H1 (cell line): ENCODE measurements around the gene C19orf53. TPM values are rescaled to one million over a fixed set of nuclear protein-coding genes. Genes with fewer than 3 reads are reported as not detected.

Experiments
- CTCF ChIA-PET: fragments of 300-600 bp; sonication (Branson Sonifier 250); formaldehyde crosslinking; loops from one replicate; lab custom pipeline; 2021; ENCODE audit not compliant: partially characterized antibody; lab: Charles Lee
- POLR2A ChIA-PET: fragments of 300-600 bp; sonication (Branson Sonifier 250); formaldehyde crosslinking; loops from one replicate; lab custom pipeline; 2021; ENCODE audit warnings: inconsistent platforms; ENCODE audit not compliant: partially characterized antibody; lab: Charles Lee
- DNase-seq, 2 experiments: peaks; one replicate each; pipeline versions ENCODE4 v3.0.0 to v3.0.0-alpha.2; 2010 to 2022; ENCODE audit warnings: low spot score in 2 of 2, low read depth in 1 of 2, mixed read lengths in 1 of 2
- FAIRE-seq: peaks from 2 replicates; lab custom pipeline; 2011; peaks lifted over from hg19 to GRCh38; lab: Jason Lieb, UNC
- H2AFZ ChIP-seq: 2 replicates; pipeline ENCODE4 v1.8.1; 2012; ENCODE audit warnings: low read length, inconsistent platforms
- H2AK5ac ChIP-seq: 2 replicates; pipeline ENCODE4 v1.6.1; 2013; ENCODE audit warnings: low read depth, low read length
- H2BK120ac ChIP-seq: replicated peaks from 2 replicates; pipeline ENCODE3; 2013; ENCODE audit warnings: low read depth, low read length, inconsistent platforms
- H2BK12ac ChIP-seq: 2 replicates; pipeline ENCODE4 v1.6.1; 2013; ENCODE audit warnings: low read depth, low read length
- H2BK15ac ChIP-seq: 2 replicates; pipeline ENCODE4 v1.6.1; 2013; ENCODE audit warnings: low read length
- H2BK20ac ChIP-seq: 2 replicates; pipeline ENCODE4 v1.6.1; 2013; ENCODE audit warnings: low read length
- H2BK5ac ChIP-seq: 2 replicates; pipeline ENCODE4 v1.6.1; 2013; ENCODE audit warnings: low read depth, low read length
- H3K14ac ChIP-seq: 2 replicates; pipeline ENCODE4 v1.6.1; 2013; ENCODE audit warnings: inconsistent platforms; ENCODE audit not compliant: insufficient read length
- H3K18ac ChIP-seq: 2 replicates; pipeline ENCODE4 v1.6.1; 2013; ENCODE audit warnings: low read length; ENCODE audit errors: extremely low read depth
- H3K23ac ChIP-seq: 2 replicates; pipeline ENCODE4 v1.6.1; 2013; ENCODE audit warnings: inconsistent platforms; ENCODE audit not compliant: insufficient read length
- H3K23me2 ChIP-seq: 2 replicates; pipeline ENCODE4 v1.6.1; 2013; ENCODE audit warnings: low read depth, low read length
- H3K27ac ChIP-seq: 2 replicates; pipeline ENCODE4 v1.6.1; 2011; ENCODE audit warnings: low read depth, low read length, inconsistent platforms
- H3K27me3 ChIP-seq, 4 experiments: replicated peaks in 1 of 4; 1 replicate in 1 of 4; 2 replicates in 3 of 4; pipeline versions ENCODE4 v1.6.1 to v1.8.1; 2011 to 2013; ENCODE audit warnings: low read length in 3 of 4, mild to moderate bottlenecking in 3 of 4, inconsistent platforms in 2 of 4, mixed read lengths in 2 of 4, moderate library complexity in 1 of 4; ENCODE audit not compliant: control insufficient read depth in 3 of 4, insufficient read depth in 3 of 4; ENCODE audit errors: extremely low read depth in 1 of 4
- H3K36me3 ChIP-seq, 4 experiments: 2 replicates each; pipeline versions ENCODE4 v1.6.1 to v1.8.1; 2011 to 2013; ENCODE audit warnings: mild to moderate bottlenecking in 4 of 4, low read length in 3 of 4, moderate library complexity in 2 of 4, control low read depth in 1 of 4, inconsistent platforms in 1 of 4; ENCODE audit not compliant: insufficient read depth in 4 of 4, control insufficient read depth in 2 of 4
- H3K4ac ChIP-seq: replicated peaks from 2 replicates; pipeline ENCODE3; 2013; ENCODE audit warnings: low read length, low read depth, mixed read lengths, inconsistent platforms; ENCODE audit not compliant: insufficient read length
- H3K4me1 ChIP-seq, 4 experiments: replicated peaks in 1 of 4; 1 replicate in 1 of 4; 2 replicates in 3 of 4; pipeline versions ENCODE4 v1.6.1 to v1.8.1; 2011 to 2013; ENCODE audit warnings: low read length in 3 of 4, inconsistent platforms in 2 of 4, mixed read lengths in 1 of 4; ENCODE audit not compliant: insufficient read depth in 4 of 4, control insufficient read depth in 3 of 4
- H3K4me2 ChIP-seq, 2 experiments: 2 replicates each; pipeline versions ENCODE4 v1.6.1 to v1.8.1; 2011 to 2013; ENCODE audit warnings: low read depth in 2 of 2, low read length in 2 of 2, control low read depth in 1 of 2, inconsistent platforms in 1 of 2, mild to moderate bottlenecking in 1 of 2; ENCODE audit not compliant: insufficient read depth in 1 of 2
- H3K4me3 ChIP-seq, 4 experiments: fragments of 200-600, 300-600 bp in 1 of 4; sonication (generic), shearing (Covaris generic), sonication (Bioruptor Twin) in 1 of 4; 2 replicates each; pipeline versions ENCODE4 v1.5.1 to v1.8.1; 2011 to 2016; ENCODE audit warnings: low read length in 4 of 4, low read depth in 3 of 4, control low read depth in 2 of 4, inconsistent platforms in 2 of 4, mild to moderate bottlenecking in 2 of 4, mixed read lengths in 1 of 4, moderate library complexity in 1 of 4; ENCODE audit not compliant: insufficient read depth in 2 of 4; ENCODE audit errors: extremely low read depth in 1 of 4
- H3K56ac ChIP-seq: replicated peaks from 2 replicates; pipeline ENCODE3; 2013; ENCODE audit warnings: low read depth, mild to moderate bottlenecking, mixed read lengths, low read length, inconsistent platforms; ENCODE audit not compliant: insufficient read length
- H3K79me1 ChIP-seq: 2 replicates; pipeline ENCODE4 v1.6.1; 2013; ENCODE audit warnings: low read depth, low read length, control low read depth
- H3K79me2 ChIP-seq, 2 experiments: 2 replicates each; pipeline versions ENCODE4 v1.6.1 to v1.8.1; 2012 to 2013; ENCODE audit warnings: low read length in 2 of 2, mild to moderate bottlenecking in 2 of 2, inconsistent platforms in 1 of 2; ENCODE audit not compliant: insufficient read depth in 2 of 2, control insufficient read depth in 1 of 2
- H3K9ac ChIP-seq, 4 experiments: replicated peaks in 1 of 4; 1 replicate in 1 of 4; 2 replicates in 3 of 4; pipeline versions ENCODE4 v1.6.1 to v1.8.1; 2011 to 2013; ENCODE audit warnings: low read depth in 3 of 4, low read length in 3 of 4, control low read depth in 2 of 4, mild to moderate bottlenecking in 2 of 4, moderate library complexity in 2 of 4, inconsistent platforms in 1 of 4; ENCODE audit errors: extremely low read depth in 1 of 4
- H3K9me3 ChIP-seq, 2 experiments: 2 replicates each; pipeline versions ENCODE4 v1.6.1 to v1.8.1; 2012 to 2013; ENCODE audit warnings: mild to moderate bottlenecking in 2 of 2, moderate library complexity in 2 of 2, control low read depth in 1 of 2, inconsistent platforms in 1 of 2, low read depth in 1 of 2, low read length in 1 of 2, mixed read lengths in 1 of 2; ENCODE audit not compliant: insufficient read depth in 2 of 2
- H4K20me1 ChIP-seq, 2 experiments: replicated peaks in 1 of 2; 2 replicates each; pipeline versions ENCODE3 to v1.8.1; 2011 to 2013; ENCODE audit warnings: inconsistent platforms in 2 of 2, low read length in 2 of 2, mild to moderate bottlenecking in 1 of 2; ENCODE audit not compliant: insufficient read depth in 2 of 2, control insufficient read depth in 1 of 2
- H4K5ac ChIP-seq: 2 replicates; pipeline ENCODE4 v1.6.1; 2013; ENCODE audit warnings: low read length, low read depth, mixed read lengths, inconsistent platforms; ENCODE audit not compliant: insufficient read length
- H4K8ac ChIP-seq: 2 replicates; pipeline ENCODE4 v1.8.0; 2013; ENCODE audit warnings: mild to moderate bottlenecking, moderate library complexity, low read length, inconsistent platforms; ENCODE audit not compliant: insufficient read depth; ENCODE audit errors: extremely low read depth
- H4K91ac ChIP-seq: replicated peaks from 2 replicates; pipeline ENCODE3; 2013; ENCODE audit warnings: low read length, mixed read lengths, inconsistent platforms; ENCODE audit not compliant: insufficient read length
- CTBP2 ChIP-seq: IDR thresholded peaks from 2 replicates; pipeline ENCODE4 v1.7.0; 2011; ENCODE audit warnings: borderline replicate concordance, mild to moderate bottlenecking, moderate library complexity, mixed read lengths, low read length; ENCODE audit not compliant: insufficient read depth, insufficient read length
- JUND ChIP-seq: IDR thresholded peaks from 2 replicates; pipeline ENCODE4 v1.6.1; 2011; ENCODE audit warnings: mild to moderate bottlenecking, improper control_type of control experiment, low read length
- SAP30 ChIP-seq: fragments of 300-600 bp; sonication (generic); IDR thresholded peaks from 2 replicates; pipeline ENCODE4 v1.7.1; 2012; ENCODE audit warnings: low read length, moderate library complexity, mild to moderate bottlenecking, inconsistent platforms; ENCODE audit not compliant: insufficient read depth, insufficient replicate concordance
- SIN3A ChIP-seq, 2 experiments: IDR thresholded peaks in 1 of 2; conservative IDR thresholded peaks in 1 of 2; 2 replicates each; pipeline ENCODE4 v1.6.1; 2011 to 2012; ENCODE audit warnings: low read length in 2 of 2, improper control_type of control experiment in 1 of 2, low read depth in 1 of 2, mild to moderate bottlenecking in 1 of 2
- SUZ12 ChIP-seq: fragments of 200-600 bp; sonication (generic); IDR thresholded peaks from 2 replicates; pipeline ENCODE4 v1.6.1; 2012; ENCODE audit warnings: mild to moderate bottlenecking, inconsistent platforms, low read length, moderate library complexity, mixed read lengths
- TBP ChIP-seq: IDR thresholded peaks from 2 replicates; pipeline ENCODE4 v1.6.1; 2011; ENCODE audit warnings: low read depth, low read length, improper control_type of control experiment
- WGBS, 2 experiments: shearing (Covaris generic) in 1 of 2; methylation state at CpG; one replicate each; pipeline versions ENCODE4 v1.1.6 to v1.1.7; 2013 to 2015; ENCODE audit warnings: low lambda C conversion rate in 2 of 2, mixed read lengths in 2 of 2, inconsistent platforms in 1 of 2, low coverage in 1 of 2, missing lambda C conversion rate in 1 of 2; ENCODE audit not compliant: insufficient replicate concordance in 2 of 2, insufficient coverage in 1 of 2, insufficient read length in 1 of 2; ENCODE audit errors: extremely low coverage in 1 of 2, missing lambda C conversion rate in 1 of 2; 5-methylcytosine and 5-hydroxymethylcytosine counted together
- polyA plus RNA-seq, 7 experiments: library from polyadenylated mRNA; depleted of rRNA in 3 of 7; stranded (reverse) in 5 of 7; unstranded in 2 of 7; fragments of >200 nt in 5 of 7; fragments of 200-250 nt in 2 of 7; gene quantifications; 1 replicate in 5 of 7; 2 replicates in 1 of 7; 4 replicates in 1 of 7; pipeline versions ENCODE4 v1.2.1 to v1.2.3, GENCODE V29; 2011 to 2013; ENCODE audit warnings: missing spikeins in 2 of 7, mixed read lengths in 2 of 7
- total RNA-seq: library from RNA; stranded (reverse); fragmentation: NEBNext Ultra II Directional; extraction: Animal tissue kit (Norgen Biotek cat#: 25700); gene quantifications from 2 replicates; pipeline ENCODE4 v1.2.1, GENCODE V29; 2021

Gene C19orf53
- total and polyA plus RNA-seq, 2 of the 8 experiments (the other 6 are each of a cell fraction or from before 2014, with no cell fraction given), result 104 to 169 TPM

DNA sequence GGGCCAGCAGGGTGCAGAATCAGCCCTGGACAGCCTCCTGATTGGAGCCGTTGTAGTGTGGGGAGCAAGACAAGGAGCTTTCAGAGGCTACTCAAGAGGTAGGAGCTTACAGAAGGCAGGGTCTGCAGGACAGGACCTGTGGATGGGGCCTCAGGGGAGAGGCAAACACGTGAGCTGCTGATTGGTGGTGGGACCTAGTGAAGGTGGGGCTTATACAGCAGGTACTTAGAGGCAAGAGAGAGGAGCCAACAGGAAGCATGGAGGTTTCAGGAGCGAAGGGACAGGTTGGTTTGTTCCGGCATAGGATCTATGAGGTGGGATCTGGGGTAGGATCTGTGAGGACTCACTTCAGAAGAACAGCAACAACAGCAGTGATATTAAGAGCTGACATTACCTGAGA, 53.4 kb downstream of the C19orf53 start:
- CTCF ChIA-PET, result interaction anchor here (1.0 to 5.7 kb wide), 8 partner anchors 8 to 44 kb away, joined by 3 to 27 read pairs (median 6); no protein-coding TSS in a partner anchor
- H4K5ac ChIP-seq, result no peak overlapping the region
- H3K4me3 ChIP-seq, result no peak overlapping the region
- no peak overlapping the region for H3K4me2 ChIP-seq
- peaks cover 2 to 26% (median 17%) of the 10 kb centered on the region in 4 experiments; a peak in 6 of 8 replicates for H3K36me3 ChIP-seq
- no peak overlapping the region for H2BK120ac ChIP-seq
- no peak overlapping the region for H4K8ac ChIP-seq
- H3K79me2 ChIP-seq, result no peaks in the 10 kb centered on the region
- no peak overlapping the region for H3K18ac ChIP-seq
- no peak overlapping the region for H3K27ac ChIP-seq
- no peak overlapping the region for H2BK12ac ChIP-seq
- no peak overlapping the region; a peak in 1 of 7 replicates for H3K9ac ChIP-seq
- H2AFZ ChIP-seq, result no peak overlapping the region
- 87% methylated on average over 3 of the region's 4 CpGs; no CpG with 5 or more reads in 1 of the 2 experiments for WGBS, 2 experiments
- FAIRE-seq (no peak), DNase-seq (no peak)
- H3K14ac ChIP-seq, result no peak overlapping the region
- no peak overlapping the region for H2AK5ac ChIP-seq
- POLR2A ChIA-PET, result interaction anchor here (0.5 to 3.3 kb wide), 12 partner anchors 11 to 166 kb away, joined by 3 to 20 read pairs (median 3); partner anchors contain the start of gene C19orf53
- H3K27me3 ChIP-seq, result no peaks in the 10 kb centered on the region
- H3K4me1 ChIP-seq, result peaks cover 0 to 2% (median 0%) of the 10 kb centered on the region in 4 experiments; a peak in 2 of 7 replicates
- no peak overlapping the region for H2BK20ac ChIP-seq
- H3K23me2 ChIP-seq, result no peaks in the 10 kb centered on the region
- no peak overlapping the region for H3K4ac ChIP-seq
- no peak overlapping the region for H2BK15ac ChIP-seq
- no peak overlapping the region for H3K23ac ChIP-seq
- peaks cover 0 to 4% of the 10 kb centered on the region in 2 experiments for H4K20me1 ChIP-seq
- H2BK5ac ChIP-seq, result 0 out of 2 replicates have a peak overlapping the region, but pooled peaks have one; percentile 8
- no peak overlapping the region for H4K91ac ChIP-seq
- H3K79me1 ChIP-seq, result no peaks in the 10 kb centered on the region; the same call in 1 of the 2 replicates
- no peaks in the 10 kb centered on the region for H3K9me3 ChIP-seq
- H3K56ac ChIP-seq, result no peak overlapping the region
- TF ChIP-seq JUND (no peak), TBP (no peak), SUZ12 (no peak), CTBP2 (no peak), SAP30 (no peak), SIN3A (conservative IDR thresholded peaks at IDR 0.05 in 1 of 2, IDR thresholded peaks at IDR 0.05 in 1 of 2; ENCODE audit: low read depth in 1 of 2, low read length in 2 of 2) (no peak)
